Skeletal muscle cell (primary cell): ENCODE data around the gene RGS9.
"Not testable (repeated sequence)": the region's sequence is repeated elsewhere in the genome, so short reads cannot be mapped to it uniquely, and the experiment has no call there.

ENCODE experiments used
- DNase-seq: peaks from one replicate; pipeline ENCODE4 v3.0.0-alpha.2; 2010; ENCODE audit warnings: low read depth
- H3K4me3 ChIP-seq: 2 replicates; pipeline ENCODE4 v1.5.1; 2011; ENCODE audit warnings: low read depth, mild to moderate bottlenecking, control low read depth, low read length, moderate library complexity

The RGS9 gene

DNA sequence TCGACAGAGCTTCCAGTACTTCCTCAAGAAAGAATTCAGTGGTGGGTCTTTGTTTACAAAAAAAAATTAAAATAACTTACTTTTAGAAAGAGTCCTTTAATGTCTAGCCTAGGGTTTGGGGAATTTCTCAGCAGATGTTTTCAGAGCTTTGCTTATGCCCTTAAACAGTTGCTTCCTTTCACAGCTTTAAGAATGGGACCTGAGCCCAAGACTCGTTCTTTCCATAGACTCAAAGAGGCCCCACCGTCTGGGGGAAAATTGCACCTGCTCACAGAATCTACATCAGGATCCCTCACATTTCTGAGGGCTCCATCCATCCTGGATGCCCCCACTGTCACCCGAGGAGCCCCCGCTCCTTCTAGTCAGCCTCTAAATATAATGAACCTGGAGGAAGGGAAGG lies 60.0 kb downstream of the RGS9 start:
- H3K4me3 ChIP-seq, result no peak overlapping the region
- DNase-seq, result no peak

DNA sequence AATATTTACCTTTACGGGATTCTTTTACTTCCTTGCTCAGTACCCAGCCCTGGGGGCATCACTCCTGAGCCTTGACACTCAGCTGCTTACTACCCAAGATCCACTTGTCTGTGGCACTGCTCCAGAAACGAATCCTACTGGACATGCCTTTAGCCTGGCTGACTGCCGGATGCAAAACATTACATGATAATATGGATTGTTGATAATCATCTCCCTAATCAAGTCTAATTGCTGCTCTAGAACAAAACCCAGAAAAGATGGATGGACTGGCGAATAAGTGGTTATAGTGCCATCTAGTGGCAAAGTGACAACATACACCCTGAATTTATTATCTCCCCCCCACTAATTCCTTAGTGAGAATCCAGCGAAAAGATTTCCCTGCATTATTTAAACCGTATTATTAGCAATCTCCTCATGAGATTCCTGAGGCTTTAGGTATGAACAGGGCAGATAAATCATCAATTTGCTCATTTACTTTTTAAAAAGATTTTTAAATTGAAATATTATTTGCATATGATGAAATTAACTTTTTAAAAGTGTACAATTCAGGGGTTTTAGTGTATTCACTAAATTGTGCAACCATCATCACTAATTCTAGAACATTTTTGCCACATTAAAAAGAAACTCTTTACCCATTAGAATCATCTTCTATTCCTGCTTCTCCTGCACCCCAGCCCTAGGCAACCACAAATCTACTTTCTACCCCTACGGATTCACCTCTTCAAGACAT lies 61.6 kb downstream of the RGS9 start:
- DNase-seq, result no peak
- H3K4me3 ChIP-seq, result no peak overlapping the region

DNA sequence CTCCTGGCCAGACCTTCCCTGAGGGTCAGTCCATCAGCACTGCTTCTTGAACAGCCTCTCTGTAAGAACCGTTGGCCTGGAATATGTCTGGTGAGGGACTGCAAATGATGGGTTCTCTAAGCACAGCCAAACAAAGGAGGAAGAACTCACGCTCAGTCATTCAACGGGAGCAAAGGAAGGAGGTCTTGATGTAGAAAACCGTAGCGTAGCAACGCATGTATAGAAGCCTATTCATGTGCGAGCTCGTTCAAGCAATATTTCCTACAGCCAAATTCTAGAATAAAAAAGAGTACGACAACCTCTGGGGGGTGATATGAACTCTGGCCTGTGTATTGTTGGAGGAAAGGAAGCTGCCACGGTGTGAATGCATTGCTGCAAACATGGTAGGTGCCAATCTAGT lies 64.2 kb downstream of the RGS9 start:
- H3K4me3 ChIP-seq, result no peak overlapping the region

DNA sequence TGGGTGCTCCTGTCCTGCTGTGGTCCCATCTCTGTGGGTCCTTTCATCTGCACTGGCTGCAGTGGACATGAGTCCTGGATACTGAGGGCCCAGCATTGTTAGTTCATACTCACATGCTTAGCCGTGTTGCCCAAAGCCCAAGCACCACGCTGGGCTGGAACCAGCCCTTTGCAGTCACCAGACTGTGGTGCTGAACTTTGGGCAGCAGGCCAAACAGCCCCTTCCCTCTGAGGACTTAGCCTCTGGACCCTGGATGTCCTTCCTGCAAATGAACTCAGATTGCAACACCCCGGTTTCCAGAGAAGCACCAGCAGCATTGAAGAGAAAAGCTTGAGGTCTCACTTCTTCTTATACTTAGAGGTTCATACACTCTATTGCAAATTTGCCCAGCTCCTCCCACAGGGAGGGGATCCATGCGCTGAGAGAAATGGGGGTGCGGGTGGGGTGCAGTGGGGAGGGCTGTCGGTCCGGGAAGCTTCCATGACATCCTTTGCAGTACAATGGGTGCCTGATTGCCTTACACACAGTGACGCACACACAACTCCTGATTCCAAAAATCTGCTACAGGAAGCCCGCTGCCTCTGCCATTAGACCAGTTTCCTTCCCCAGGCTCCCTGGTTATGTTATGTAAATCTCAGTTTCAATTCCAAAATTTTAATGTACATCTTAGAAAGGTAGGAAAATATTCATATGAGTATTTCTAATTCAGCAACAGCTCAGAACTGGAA lies 65.8 kb downstream of the RGS9 start:
- H3K4me3 ChIP-seq, result no peak overlapping the region
- DNase-seq, result no peak

More for the DNA sequence above, 64.2 kb downstream of the RGS9 start:
- no peak for DNase-seq

- DNase-seq, result no peak
- no peak overlapping the region for H3K4me3 ChIP-seq
Observed at GRCh38 chr17:65204001-65204400, 66.8 kb downstream of the RGS9 start.

DNA sequence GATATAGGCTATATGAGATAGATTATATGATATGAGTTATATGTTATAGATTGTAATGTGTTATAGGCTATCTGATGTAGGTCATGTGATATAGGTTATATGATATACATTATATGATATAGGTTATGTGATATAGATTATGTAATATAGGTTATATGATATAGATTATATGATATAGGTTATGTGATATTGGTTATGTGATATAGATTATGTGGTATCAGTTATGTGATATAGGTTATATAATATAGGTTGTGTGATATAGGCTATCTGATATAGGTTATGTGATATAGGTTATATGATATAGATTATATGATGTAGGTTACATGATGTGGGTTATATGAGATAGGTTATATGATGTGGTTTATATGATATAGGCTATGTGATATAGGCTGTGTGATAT lies 68.5 kb downstream of the RGS9 start:
- H3K4me3 ChIP-seq, result no peak overlapping the region
- no peak for DNase-seq

- DNase-seq, result peak; percentile 87
- H3K4me3 ChIP-seq, result not testable (repeated sequence)
Observed at GRCh38 chr17:65207448-65207847, 70.3 kb downstream of the RGS9 start.

DNA sequence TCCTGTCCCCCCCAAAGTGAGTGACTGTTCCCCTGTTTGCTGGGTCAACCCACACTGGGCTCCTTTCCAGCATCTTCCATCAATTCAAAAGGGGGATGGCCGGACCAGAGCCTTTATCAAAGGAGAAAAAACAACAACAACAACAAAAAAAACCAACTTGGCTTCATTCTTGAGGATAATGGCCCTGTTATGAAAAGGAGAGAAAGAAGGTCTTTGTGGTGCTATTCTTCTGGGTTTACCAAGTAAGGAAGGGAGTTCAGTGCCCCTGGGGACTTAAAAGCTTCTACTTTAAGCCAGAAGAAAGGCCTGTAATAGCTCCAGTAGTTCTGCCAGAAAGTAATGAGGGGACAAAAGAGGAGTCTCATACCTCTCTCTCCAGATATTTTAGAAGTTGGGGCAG lies 71.5 kb downstream of the RGS9 start:
- DNase-seq, result no peak
- no peak overlapping the region for H3K4me3 ChIP-seq

- no peak overlapping the region for H3K4me3 ChIP-seq
- DNase-seq, result no peak
Observed at GRCh38 chr17:65218261-65218660, 81.1 kb downstream of the RGS9 start.

GRCh38 chr17:65219124-65219523 lies 82.0 kb downstream of the RGS9 start:
- no peak overlapping the region for H3K4me3 ChIP-seq
- no peak for DNase-seq

DNA sequence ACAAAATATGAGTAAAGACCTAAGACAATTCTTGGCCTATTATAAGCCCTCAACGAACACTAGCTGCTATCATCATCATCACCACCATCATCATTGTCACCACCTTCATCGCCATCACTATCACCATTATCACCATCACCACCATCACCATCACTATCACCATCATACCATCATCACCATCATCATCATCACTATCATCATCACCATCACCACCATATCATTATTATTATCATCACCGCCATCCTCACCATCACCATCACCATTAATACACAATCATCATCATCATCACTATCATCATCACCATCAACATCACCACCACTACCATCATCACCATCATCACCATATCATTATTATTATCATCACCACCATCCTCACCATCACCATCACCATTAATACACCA lies 82.5 kb downstream of the RGS9 start:
- no peak for DNase-seq
- no peak overlapping the region for H3K4me3 ChIP-seq

- H3K4me3 ChIP-seq, result no peak overlapping the region
- no peak for DNase-seq
Observed at GRCh38 chr17:65220732-65221131, 83.6 kb downstream of the RGS9 start.

DNA sequence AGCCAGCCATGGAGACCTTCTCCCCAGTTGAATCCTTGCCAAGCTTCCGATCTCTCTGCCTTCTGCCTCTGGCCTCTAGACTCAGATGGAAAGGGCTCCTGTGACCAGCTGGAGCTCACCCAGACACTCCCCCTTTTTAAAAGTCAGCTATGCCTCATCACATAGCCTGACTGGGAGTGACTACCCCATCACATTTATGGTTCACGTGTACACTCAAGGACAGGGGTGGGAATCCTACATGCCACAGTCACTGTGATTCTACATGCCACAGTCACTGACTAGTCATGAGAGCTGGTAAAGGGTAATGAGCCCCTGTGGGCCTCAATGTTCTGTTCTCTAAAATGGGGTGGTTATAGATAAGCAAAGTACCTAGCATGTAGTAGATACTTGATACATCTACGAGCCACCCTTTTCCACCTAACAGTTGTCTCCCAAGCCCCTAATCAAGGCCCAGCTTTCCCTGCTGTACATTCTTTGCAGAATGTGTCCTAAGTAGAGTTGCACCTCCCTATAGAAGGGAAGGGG lies 85.1 kb downstream of the RGS9 start:
- no peak for DNase-seq
- H3K4me3 ChIP-seq, result no peak overlapping the region

DNA sequence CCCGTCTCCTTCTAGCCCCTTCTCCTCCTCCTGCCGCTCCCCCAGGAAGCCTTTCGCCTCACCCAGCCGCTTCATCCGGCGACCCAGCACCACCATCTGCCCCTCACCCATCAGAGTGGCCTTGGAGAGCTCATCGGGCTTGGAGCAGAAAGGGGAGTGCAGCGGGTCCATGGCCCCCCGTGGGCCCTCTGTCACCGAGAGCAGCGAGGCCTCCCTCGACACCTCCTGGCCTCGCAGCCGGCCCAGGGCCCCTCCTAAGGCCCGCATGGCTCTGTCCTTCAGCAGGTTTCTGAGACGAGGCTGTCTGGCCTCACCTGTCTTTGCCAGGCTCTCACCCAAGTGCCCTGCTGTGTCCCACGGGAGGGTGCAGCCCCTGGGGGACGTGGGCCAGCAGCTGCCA lies 87.9 kb downstream of the RGS9 start:
- DNase-seq, result no peak
- no peak overlapping the region for H3K4me3 ChIP-seq

- no peak for DNase-seq
- no peak overlapping the region for H3K4me3 ChIP-seq
Observed at GRCh38 chr17:65226227-65226626, 89.1 kb downstream of the RGS9 start.

GRCh38 chr17:65227637-65228036 lies 90.5 kb downstream of the RGS9 start:
- DNase-seq, result no peak
- H3K4me3 ChIP-seq, result no peak overlapping the region

- no peak overlapping the region for H3K4me3 ChIP-seq
- no peak for DNase-seq
Observed at GRCh38 chr17:65228287-65228686, 91.1 kb downstream of the RGS9 start.

- DNase-seq, result no peak
- no peak overlapping the region for H3K4me3 ChIP-seq
Observed at GRCh38 chr17:65228734-65229620, 91.8 kb downstream of the RGS9 start.

- DNase-seq, result no peak
Observed at GRCh38 chr17:65229621-65229995, 92.4 kb downstream of the RGS9 start.

GRCh38 chr17:65230040-65230439 lies 92.9 kb downstream of the RGS9 start:
- no peak for DNase-seq
- no peak overlapping the region for H3K4me3 ChIP-seq

More at GRCh38 chr17:65229621-65229995, 92.4 kb downstream of the RGS9 start:
- H3K4me3 ChIP-seq, result no peak overlapping the region
